ELF-1 (cell line): Measurements from ENCODE around the gene ARHGAP24.

ENCODE experiments used
- DNase-seq: peaks from one replicate; pipeline ENCODE4 v3.0.0-alpha.2; 2016; ENCODE audit warnings: low read depth, low spot score

ARHGAP24 gene

GRCh38 chr4:85697854-85698253 is 222.9 kb downstream of the ARHGAP24 start:
- no peak for DNase-seq

GRCh38 chr4:85700362-85700761 is 225.4 kb downstream of the ARHGAP24 start:
- no peak for DNase-seq

- no peak for DNase-seq
Observed at GRCh38 chr4:85701861-85702321, 226.9 kb downstream of the ARHGAP24 start.

- no peak for DNase-seq
Observed at GRCh38 chr4:85703096-85703495, 228.1 kb downstream of the ARHGAP24 start.

- no peak for DNase-seq
Observed at GRCh38 chr4:85707611-85708010, 232.7 kb downstream of the ARHGAP24 start.

GRCh38 chr4:85708468-85708867 is 233.5 kb downstream of the ARHGAP24 start:
- no peak for DNase-seq

- DNase-seq, result no peak
Observed at GRCh38 chr4:85713005-85713404, 238.1 kb downstream of the ARHGAP24 start.

- DNase-seq, result no peak
Observed at GRCh38 chr4:85715991-85716737, 241.2 kb downstream of the ARHGAP24 start.

- DNase-seq, result no peak
Observed at GRCh38 chr4:85717351-85717750, 242.4 kb downstream of the ARHGAP24 start.

GRCh38 chr4:85717847-85718246 is 242.9 kb downstream of the ARHGAP24 start:
- no peak for DNase-seq

- no peak for DNase-seq
Observed at GRCh38 chr4:85720735-85721134, 245.8 kb downstream of the ARHGAP24 start.

GRCh38 chr4:85722401-85722800 is 247.5 kb downstream of the ARHGAP24 start:
- no peak for DNase-seq

GRCh38 chr4:85722807-85723206 is 247.9 kb downstream of the ARHGAP24 start:
- no peak for DNase-seq

- DNase-seq, result no peak
Observed at GRCh38 chr4:85724791-85725563, 250.0 kb downstream of the ARHGAP24 start.

- DNase-seq, result no peak
Observed at GRCh38 chr4:85725721-85726170, 250.8 kb downstream of the ARHGAP24 start.

- no peak for DNase-seq
Observed at GRCh38 chr4:85726555-85726954, 251.6 kb downstream of the ARHGAP24 start.

GRCh38 chr4:85728464-85728863 is 253.5 kb downstream of the ARHGAP24 start:
- no peak for DNase-seq

- no peak for DNase-seq
Observed at GRCh38 chr4:85732124-85732523, 257.2 kb downstream of the ARHGAP24 start.

- no peak for DNase-seq
Observed at GRCh38 chr4:85733798-85734197, 258.8 kb downstream of the ARHGAP24 start.

- DNase-seq, result no peak
Observed at GRCh38 chr4:85734424-85734831, 259.5 kb downstream of the ARHGAP24 start.

- no peak for DNase-seq
Observed at GRCh38 chr4:85736571-85736970, 261.6 kb downstream of the ARHGAP24 start.

- DNase-seq, result no peak
Observed at GRCh38 chr4:85737254-85737653, 262.3 kb downstream of the ARHGAP24 start.

GRCh38 chr4:85738721-85739120 is 263.8 kb downstream of the ARHGAP24 start:
- DNase-seq, result no peak
